HCT116 (cell line): ENCODE data around the gene LYPD6. TPM values are rescaled to one million over a fixed set of nuclear protein-coding genes. Genes with fewer than 3 reads are reported as not detected.

Experiments used
- ATAC-seq: fragments of 200-7000 bp; cut with Tn5 transposase; 2 replicates; pipeline ENCODE4 v1.9.1; 2020; ENCODE audit warnings: mild to moderate bottlenecking, moderate library complexity
- BruUV-seq: library from RNA; stranded (reverse); fragments of 400-500 nt; replicated peaks from 2 replicates; lab custom pipeline; 2021; lab: Mats Ljungman, UMichigan
- CTCF ChIA-PET: fragments of 300-600 bp; sonication (Branson Sonifier 250); formaldehyde crosslinking; loops from one replicate; lab custom pipeline; 2021; ENCODE audit warnings: antibody characterized with exemption; lab: Charles Lee
- POLR2A ChIA-PET: fragments of 300-600, 350-600 bp; sonication (Branson Sonifier 250); formaldehyde crosslinking; loops from one replicate; lab custom pipeline; 2021; ENCODE audit warnings: antibody characterized with exemption; lab: Charles Lee
- RAD21 ChIA-PET, 2 experiments: fragments of 300-600 bp; sonication (Branson Sonifier 250); formaldehyde crosslinking; loops; one replicate each; lab custom pipeline; 2023; ENCODE audit warnings: low total read pairs in 2 of 2; ENCODE audit not compliant: uncharacterized antibody in 2 of 2, unreplicated experiment in 2 of 2, low non-redundant PET in 1 of 2; lab: Charles Lee
- DNase-seq: peaks from one replicate; pipeline ENCODE4 v3.0.0-alpha.2; 2010; ENCODE audit warnings: low read depth, low spot score
- H2AFZ ChIP-seq: fragments of 200-600 bp; shearing (Covaris generic), sonication (generic); 2 replicates; pipeline ENCODE4 v1.6.1; 2017; ENCODE audit warnings: low read depth, mixed run types, mixed read lengths, antibody characterized with exemption, low read length; ENCODE audit not compliant: poor library complexity, severe bottlenecking
- H3K27ac ChIP-seq: 2 replicates; pipeline ENCODE4 v1.5.1; 2012; ENCODE audit warnings: low read depth, low read length
- H3K27me3 ChIP-seq: fragments of 200-600 bp; sonication (generic); 2 replicates; pipeline ENCODE4 v1.6.1; 2016; ENCODE audit warnings: mixed run types, low read length, mixed read lengths; ENCODE audit not compliant: insufficient read depth
- H3K36me3 ChIP-seq, 2 experiments: fragments of 200-500 bp in 1 of 2; fragments of 200-600 bp in 1 of 2; sonication (Bioruptor generic) in 1 of 2; sonication (generic) in 1 of 2; 2 replicates each; pipeline versions ENCODE4 v1.5.1 to v1.6.1; 2014 to 2016; ENCODE audit warnings: low read length in 2 of 2, inconsistent platforms in 1 of 2, mixed read lengths in 1 of 2, mixed run types in 1 of 2; ENCODE audit not compliant: insufficient read depth in 2 of 2, control insufficient read depth in 1 of 2
- H3K4me1 ChIP-seq, 2 experiments: fragments of 200-600 bp in 1 of 2; sonication (generic) in 1 of 2; 2 replicates each; pipeline versions ENCODE4 v1.5.1 to v1.6.1; 2012 to 2017; ENCODE audit warnings: low read length in 2 of 2, inconsistent platforms in 1 of 2, mild to moderate bottlenecking in 1 of 2, mixed read lengths in 1 of 2, mixed run types in 1 of 2, moderate library complexity in 1 of 2; ENCODE audit not compliant: insufficient read depth in 2 of 2, control insufficient read depth in 1 of 2
- H3K4me2 ChIP-seq: fragments of 200-600 bp; sonication (generic); 2 replicates; pipeline ENCODE4 v1.6.1; 2017; ENCODE audit warnings: mixed run types, low read length, mixed read lengths
- H3K4me3 ChIP-seq, 2 experiments: fragments of 200-600 bp in 1 of 2; sonication (generic) in 1 of 2; replicated peaks in 1 of 2; 2 replicates each; pipeline ENCODE4 v1.5.1; 2011 to 2016; ENCODE audit warnings: low read length in 2 of 2, control low read depth in 1 of 2, low read depth in 1 of 2, mild to moderate bottlenecking in 1 of 2, mixed read lengths in 1 of 2, mixed run types in 1 of 2
- H3K79me2 ChIP-seq: fragments of 200-600 bp; sonication (generic); 2 replicates; pipeline ENCODE4 v1.6.1; 2017; ENCODE audit warnings: mild to moderate bottlenecking, mixed run types, low read length, moderate library complexity, mixed read lengths; ENCODE audit not compliant: insufficient read depth
- H3K9ac ChIP-seq: fragments of 200-600 bp; sonication (generic); 2 replicates; pipeline ENCODE4 v1.6.1; 2016; ENCODE audit warnings: low read length, mixed read lengths
- H3K9me2 ChIP-seq: fragments of 200-600 bp; sonication (generic), shearing (Covaris generic); 2 replicates; pipeline ENCODE4 v1.6.1; 2017; ENCODE audit warnings: mixed run types, mild to moderate bottlenecking, moderate library complexity; ENCODE audit not compliant: insufficient read depth
- H3K9me3 ChIP-seq, 2 experiments: fragments of 200-500 bp in 1 of 2; fragments of 200-600 bp in 1 of 2; sonication (Bioruptor generic) in 1 of 2; sonication (generic) in 1 of 2; 2 replicates each; pipeline ENCODE4 v1.6.1; 2014 to 2017; ENCODE audit warnings: low read length in 2 of 2, mixed read lengths in 2 of 2, inconsistent platforms in 1 of 2, low read depth in 1 of 2, mild to moderate bottlenecking in 1 of 2, mixed run types in 1 of 2, moderate library complexity in 1 of 2; ENCODE audit not compliant: control insufficient read depth in 1 of 2, insufficient read depth in 1 of 2
- H4K20me1 ChIP-seq: fragments of 200-600 bp; sonication (generic), shearing (Covaris generic); 2 replicates; pipeline ENCODE4 v1.6.1; 2017; ENCODE audit warnings: mixed run types, mild to moderate bottlenecking, moderate library complexity; ENCODE audit not compliant: insufficient read depth
- CBX3 ChIP-seq: IDR thresholded peaks from 2 replicates; pipeline ENCODE4 v1.6.1; 2012; ENCODE audit warnings: low read depth
- CTCF ChIP-seq, 3 experiments: fragments of 200-600 bp in 1 of 3; sonication (generic) in 1 of 3; IDR thresholded peaks in 2 of 3; conservative IDR thresholded peaks in 1 of 3; 2 replicates each; pipeline ENCODE4 v1.5.1; 2012 to 2017; ENCODE audit warnings: low read depth in 2 of 3, low read length in 2 of 3, antibody characterized with exemption in 1 of 3, borderline replicate concordance in 1 of 3, control low read depth in 1 of 3, mild to moderate bottlenecking in 1 of 3, mixed read lengths in 1 of 3, mixed run types in 1 of 3, moderate library complexity in 1 of 3; ENCODE audit not compliant: insufficient read depth in 1 of 3
- EZH2phosphoT487 ChIP-seq: fragments of 200-600 bp; IDR thresholded peaks from 2 replicates; pipeline ENCODE4 v1.6.1; 2018; ENCODE audit warnings: antibody characterized with exemption, borderline replicate concordance
- MAX ChIP-seq: IDR thresholded peaks from 2 replicates; pipeline ENCODE4 v1.6.1; 2012
- RAD21 ChIP-seq: IDR thresholded peaks from 2 replicates; pipeline ENCODE4 v1.6.1; 2012; ENCODE audit warnings: low read depth, mild to moderate bottlenecking
- REST ChIP-seq: IDR thresholded peaks from 2 replicates; pipeline ENCODE4 v1.6.1; 2012; ENCODE audit warnings: low read depth
- SP1 ChIP-seq: IDR thresholded peaks from 2 replicates; pipeline ENCODE4 v1.6.1; 2012; ENCODE audit warnings: low read depth
- YY1 ChIP-seq: IDR thresholded peaks from 2 replicates; pipeline ENCODE4 v1.6.1; 2011; ENCODE audit warnings: low read length, low read depth, moderate library complexity, mild to moderate bottlenecking; ENCODE audit not compliant: insufficient replicate concordance; ENCODE audit errors: extremely low read depth
- ZNF274 ChIP-seq: fragments of 200-500 bp; sonication (Bioruptor generic); IDR thresholded peaks from 2 replicates; pipeline ENCODE4 v1.6.1; 2014; ENCODE audit warnings: mild to moderate bottlenecking, low read depth, low read length, inconsistent platforms
- intact Hi-C: fragments of 100-400 bp; cut with micrococcal nuclease; formaldehyde crosslinking; loops from 2 replicates; pipeline ENCODE4 v1.10.0; 2022
- total RNA-seq: library from RNA; stranded (reverse); gene quantifications from one replicate; pipeline ENCODE4 v1.2.1, GENCODE V29; 2021; ENCODE audit not compliant: unreplicated experiment

LYPD6 gene
- total RNA-seq, 1 experiment from 2014 or later, result 3.0 TPM

- intact Hi-C loops, result no loop called here
- POLR2A ChIA-PET, result no interaction called here
- H3K4me3 ChIP-seq, result no peak overlapping the region
- no peaks in the 10 kb centered on the region for H3K36me3 ChIP-seq
- RAD21 ChIA-PET, result no interaction called here
- no peak overlapping the region for H3K4me2 ChIP-seq
- no peak overlapping the region for H3K9ac ChIP-seq
- H3K9me2 ChIP-seq, result no peaks in the 10 kb centered on the region
- TF ChIP-seq ZNF274 (no peak), EZH2phosphoT487 (no peak), SP1 (no peak), YY1 (no peak)
- CTCF ChIA-PET, result no interaction called here
- H2AFZ ChIP-seq, result no peak overlapping the region
- H3K27ac ChIP-seq, result no peak overlapping the region
- H3K4me1 ChIP-seq, result no peaks in the 10 kb centered on the region
- no TSS peak for BruUV-seq
- ATAC-seq (no peak), DNase-seq (no peak)
- no peaks in the 10 kb centered on the region for H3K79me2 ChIP-seq
- H4K20me1 ChIP-seq, result no peaks in the 10 kb centered on the region
- no peaks in the 10 kb centered on the region for H3K27me3 ChIP-seq
- H3K9me3 ChIP-seq, result no peaks in the 10 kb centered on the region
These were observed 10.0 kb upstream of the LYPD6 start for GRCh38 chr2:149320362-149320761.

GRCh38 chr2:149329068-149329467 is 1.3 kb upstream of the LYPD6 start:
- peak overlapping the region; percentile 66; the same call in 1 of the 2 replicates for H3K27ac ChIP-seq
- TF ChIP-seq CTCF (IDR thresholded peaks at IDR 0.05 in 2 of 3, conservative IDR thresholded peaks at IDR 0.05 in 1 of 3; ENCODE audit: borderline replicate concordance in 1 of 3, insufficient read depth in 1 of 3, low read depth in 2 of 3, low read length in 2 of 3) (peak; percentile 25 to 79 (median 65); a peak in 4 of 6 replicates), RAD21 (0 out of 2 replicates have a peak, but pooled peaks have one; percentile 14), CBX3 (0 out of 2 replicates have a peak, but pooled peaks have one; percentile 39), REST (no peak), MAX (no peak)
- H2AFZ ChIP-seq, result peak overlapping the region; percentile 70
- no peaks in the 10 kb centered on the region for H3K9me2 ChIP-seq
- DNase-seq (peak; percentile 16), ATAC-seq (peak; percentile 18; the same call in 1 of the 2 replicates)
- no peak overlapping the region; a peak in 1 of 4 replicates for H3K4me3 ChIP-seq
- intact Hi-C loops, result loop anchor here (5.0 kb wide), 1 partner anchor 233 kb away; no protein-coding TSS in a partner anchor
- no peaks in the 10 kb centered on the region for H3K36me3 ChIP-seq
- H3K9me3 ChIP-seq, result no peaks in the 10 kb centered on the region
- ChIA-PET RAD21 (no interaction called here), CTCF (interaction anchor here (0.6 to 1.4 kb wide), 4 partner anchors 15 to 312 kb away, joined by 3 to 6 read pairs (median 3); no protein-coding TSS in a partner anchor), POLR2A (no interaction called here)
- BruUV-seq, result no TSS peak
- peaks cover 6 to 14% of the 10 kb centered on the region in 2 experiments; a peak in 2 of 4 replicates for H3K4me1 ChIP-seq
- H3K79me2 ChIP-seq, result no peaks in the 10 kb centered on the region
- H3K4me2 ChIP-seq, result peak overlapping the region; percentile 91
- no peak overlapping the region for H3K9ac ChIP-seq
- no peaks in the 10 kb centered on the region for H3K27me3 ChIP-seq
- no peaks in the 10 kb centered on the region for H4K20me1 ChIP-seq
